K562 (cell line): ENCODE measurements around the gene ANKMY2. TPM values are rescaled to one million over a fixed set of nuclear protein-coding genes. Genes with fewer than 3 reads are reported as not detected.
A peak's percentile ranks its signal among the peaks of the same experiment; 100 is the strongest.

Source experiments
- ATAC-seq: fragments of 200-7000 bp; cut with Tn5 transposase; 3 replicates; pipeline ENCODE4 v1.9.1; 2020; ENCODE audit warnings: moderate library complexity
- BruUV-seq: library from RNA; stranded (reverse); fragments of 400-500 nt; replicated peaks from 2 replicates; lab custom pipeline; 2021; lab: Mats Ljungman, UMichigan
- CTCF ChIA-PET: fragments of 300-600 bp; formaldehyde crosslinking; extraction: SDS; loops from one replicate; lab custom pipeline; 2021; ENCODE audit warnings: low intra/inter-chr PET ratio; lab: Yijun Ruan, JAX
- POLR2A ChIA-PET: fragments of 300-600, 350-650 bp; sonication (Branson Sonifier 250); formaldehyde crosslinking; extraction: SDS; loops from one replicate; lab custom pipeline; 2021; ENCODE audit warnings: antibody characterized with exemption, inconsistent platforms; lab: Yijun Ruan, JAX
- DNase-seq, 4 experiments: peaks; one replicate each; pipeline versions ENCODE4 v3.0.0 to v3.0.0-alpha.2; 2011 to 2018; ENCODE audit warnings: low spot score in 3 of 4, mixed read lengths in 3 of 4; ENCODE audit errors: extremely low read depth in 1 of 4
- FAIRE-seq: peaks from 2 replicates; lab custom pipeline; 2011; peaks lifted over from hg19 to GRCh38; lab: Jason Lieb, UNC
- H2AFZ ChIP-seq: 2 replicates; pipeline ENCODE4 v1.6.0; 2011; ENCODE audit warnings: low read depth, low read length, control low read depth, inconsistent platforms
- H3K27ac ChIP-seq: fragments of 200-600 bp; 3 replicates; pipeline ENCODE4 v1.8.0; 2011; ENCODE audit warnings: low read depth, mild to moderate bottlenecking, control low read depth, inconsistent platforms, low read length, moderate library complexity, mixed read lengths; ENCODE audit errors: extremely low read depth
- H3K27me3 ChIP-seq, 2 experiments: fragments of 300-600 bp in 1 of 2; 2 replicates in 1 of 2; 3 replicates in 1 of 2; pipeline versions ENCODE4 v1.6.0 to v1.8.0; 2011; ENCODE audit warnings: inconsistent platforms in 2 of 2, low read length in 2 of 2, mild to moderate bottlenecking in 1 of 2, mixed read lengths in 1 of 2, moderate library complexity in 1 of 2; ENCODE audit not compliant: control insufficient read depth in 2 of 2, insufficient read depth in 2 of 2
- H3K36me3 ChIP-seq: fragments of 300-600 bp; 3 replicates; pipeline ENCODE4 v1.8.0; 2011; ENCODE audit warnings: mild to moderate bottlenecking, low read length, inconsistent platforms; ENCODE audit not compliant: control insufficient read depth, insufficient read depth
- H3K4me1 ChIP-seq, 2 experiments: fragments of 200-600 bp in 1 of 2; replicated peaks in 1 of 2; 2 replicates in 1 of 2; 3 replicates in 1 of 2; pipeline versions ENCODE4 v1.5.1 to v1.8.0; 2011; ENCODE audit warnings: inconsistent platforms in 2 of 2, low read length in 2 of 2, mild to moderate bottlenecking in 1 of 2, mixed read lengths in 1 of 2, moderate library complexity in 1 of 2; ENCODE audit not compliant: control insufficient read depth in 2 of 2, insufficient read depth in 2 of 2
- H3K4me2 ChIP-seq: 2 replicates; pipeline ENCODE4 v1.6.1; 2011; ENCODE audit warnings: low read length, control low read depth, inconsistent platforms, mixed read lengths; ENCODE audit not compliant: insufficient read depth
- H3K4me3 ChIP-seq: fragments of 200-600 bp; sonication (generic), shearing (Covaris generic); 2 replicates; pipeline ENCODE4 v1.5.1; 2016; ENCODE audit warnings: control low read depth, inconsistent platforms
- H3K79me2 ChIP-seq: fragments of 200-600 bp; 3 replicates; pipeline ENCODE4 v1.8.0; 2011; ENCODE audit warnings: low read length, inconsistent platforms; ENCODE audit not compliant: control insufficient read depth, insufficient read depth
- H3K9ac ChIP-seq, 2 experiments: 2 replicates each; pipeline versions ENCODE4 v1.6.0 to v1.6.1; 2011; ENCODE audit warnings: low read depth in 2 of 2, low read length in 2 of 2, control low read depth in 1 of 2, inconsistent platforms in 1 of 2, mild to moderate bottlenecking in 1 of 2, mixed read lengths in 1 of 2; ENCODE audit not compliant: insufficient read depth in 1 of 2
- H3K9me1 ChIP-seq: one replicate; pipeline ENCODE4 v1.6.0; 2011; ENCODE audit warnings: inconsistent platforms, mild to moderate bottlenecking, low read length, moderate library complexity; ENCODE audit not compliant: control insufficient read depth, insufficient read depth
- H3K9me3 ChIP-seq: replicated peaks from 2 replicates; pipeline ENCODE4 v1.5.1; 2011; ENCODE audit warnings: low read depth, low read length, inconsistent platforms; ENCODE audit not compliant: control insufficient read depth, insufficient read depth
- H4K20me1 ChIP-seq: replicated peaks from 2 replicates; pipeline ENCODE4 v1.6.1; 2011; ENCODE audit warnings: low read length, inconsistent platforms, mixed read lengths; ENCODE audit not compliant: control insufficient read depth, insufficient read depth
- CBX1 ChIP-seq: sonication (generic); IDR thresholded peaks from 2 replicates; pipeline ENCODE4 v1.6.1; 2016; ENCODE audit warnings: antibody characterized with exemption, low read depth, mild to moderate bottlenecking
- GABPA ChIP-seq: fragments of 200-800 bp; sonication (Bioruptor generic); conservative IDR thresholded peaks from 2 replicates; pipeline ENCODE4 v1.6.1; 2016; ENCODE audit warnings: low read depth, missing genetic modification characterization, missing compliant biosample characterization
- HIVEP1 ChIP-seq: fragments of 250-450 bp; sonication (Bioruptor Pico); IDR thresholded peaks from 2 replicates; pipeline ENCODE4 v1.4.0; 2020; ENCODE audit warnings: mild to moderate bottlenecking
- IFI16 ChIP-seq: fragments of 250-450 bp; sonication (Bioruptor Pico); IDR thresholded peaks from 2 replicates; pipeline ENCODE4 v2.1.2; 2022; ENCODE audit warnings: mild to moderate bottlenecking, inconsistent platforms
- PCBP1 ChIP-seq: fragments of 200-400 bp; formaldehyde crosslinking; IDR thresholded peaks from 2 replicates; pipeline ENCODE4 v1.6.1; 2018; ENCODE audit warnings: mild to moderate bottlenecking, low read depth, low read length; ENCODE audit not compliant: poor library complexity, severe bottlenecking
- PPARD ChIP-seq: fragments of 250-450 bp; sonication (Bioruptor Pico); IDR thresholded peaks from 2 replicates; pipeline ENCODE4 v1.8.0; 2022; ENCODE audit warnings: inconsistent platforms, mild to moderate bottlenecking, moderate library complexity
- SRSF3 ChIP-seq: fragments of 200-400 bp; formaldehyde crosslinking; IDR thresholded peaks from 2 replicates; pipeline ENCODE4 v1.6.1; 2016; ENCODE audit warnings: mild to moderate bottlenecking, low read length, moderate library complexity; ENCODE audit not compliant: insufficient read depth
- SRSF9 ChIP-seq: fragments of 200-400 bp; formaldehyde crosslinking; IDR thresholded peaks from 2 replicates; pipeline ENCODE4 v1.6.1; 2017; ENCODE audit warnings: low read depth, low read length, borderline replicate concordance
- WHSC1 ChIP-seq: IDR thresholded peaks from one replicate; pipeline ENCODE4 v1.6.1; 2012; ENCODE audit warnings: low read length, control low read depth, inconsistent platforms
- ZKSCAN1 ChIP-seq: fragments of 150-350 bp; IDR thresholded peaks from 2 replicates; pipeline ENCODE4 v1.6.1; 2016; ENCODE audit warnings: low read depth, low read length
- ZNF212 ChIP-seq: fragments of 450-650 bp; formaldehyde crosslinking; IDR thresholded peaks from 2 replicates; pipeline ENCODE4 v1.4.0; 2020; ENCODE audit warnings: mild to moderate bottlenecking
- ZNF586 ChIP-seq: fragments of 450-650 bp; formaldehyde crosslinking; conservative IDR thresholded peaks from 2 replicates; pipeline ENCODE4 v1.4.0; 2020; ENCODE audit warnings: mild to moderate bottlenecking, moderate library complexity
- ZNF707 ChIP-seq: fragments of 250-450 bp; sonication (Bioruptor Pico); conservative IDR thresholded peaks from 2 replicates; pipeline ENCODE4 v1.8.0; 2022; ENCODE audit warnings: inconsistent platforms, mild to moderate bottlenecking, moderate library complexity
- ZNF79 ChIP-seq: fragments of 250-450 bp; sonication (Bioruptor Pico); IDR thresholded peaks from 2 replicates; pipeline ENCODE4 v1.4.0; 2020; ENCODE audit warnings: low read depth, mild to moderate bottlenecking, moderate library complexity
- WGBS: fragments of 100-300 bp; shearing (Covaris generic); methylation state at CpG from one replicate; pipeline ENCODE4 v1.1.6; 2016; ENCODE audit warnings: low coverage, mixed read lengths; ENCODE audit not compliant: insufficient coverage; ENCODE audit errors: missing lambda C conversion rate; 5-methylcytosine and 5-hydroxymethylcytosine counted together
- in situ Hi-C: fragments of 300-500 bp; cut with MboI; formaldehyde crosslinking; loops from 4 replicates; pipeline ENCODE4 v1.15.0; 2018; ENCODE audit warnings: inconsistent platforms, mixed read lengths
- intact Hi-C: fragments of 100-400 bp; cut with micrococcal nuclease; formaldehyde crosslinking; loops from 2 replicates; pipeline ENCODE4 v1.14.2; 2022
- polyA plus RNA-seq, 8 experiments: library from polyadenylated mRNA; depleted of rRNA in 4 of 8; stranded (reverse) in 5 of 8; unstranded in 3 of 8; fragments of >200 nt; fragmentation: Nextera tagmentation in 2 of 8; fragmentation: Illumina TruSeq in 1 of 8; extraction: Ambion mirVana in 2 of 8; extraction: Trizol in 1 of 8; gene quantifications; 2 replicates each; pipeline versions ENCODE4 v1.2.1 to v1.2.3, GENCODE V29; 2011 to 2014; ENCODE audit warnings: inconsistent platforms in 1 of 8, missing spikeins in 1 of 8
- total RNA-seq, 7 experiments: library from RNA; depleted of rRNA in 6 of 7; stranded (reverse); fragments of >200 nt in 6 of 7; fragmentation: Illumina TruSeq in 2 of 7; extraction: Trizol in 2 of 7; gene quantifications; 2 replicates each; pipeline versions ENCODE4 v1.2.1 to v1.2.3, GENCODE V29; 2011 to 2021; ENCODE audit warnings: low replicate concordance in 1 of 7
- TF ChIP-seq, protein P1 (sequence below): fragments of 250-450 bp; sonication (Bioruptor Pico); IDR thresholded peaks from 2 replicates; pipeline ENCODE4 v1.8.0; 2022; ENCODE audit warnings: moderate library complexity, mild to moderate bottlenecking, inconsistent platforms
- TF ChIP-seq, protein P2 (sequence below): sonication (generic); formaldehyde crosslinking; IDR thresholded peaks from 2 replicates; pipeline ENCODE4 v1.9.0; 2022; ENCODE audit warnings: mild to moderate bottlenecking, missing genetic modification reagents
- TF ChIP-seq, protein P3 (sequence below): fragments of 450-650 bp; formaldehyde crosslinking; conservative IDR thresholded peaks from 2 replicates; pipeline ENCODE4 v1.4.0; 2022; ENCODE audit warnings: mild to moderate bottlenecking, missing genetic modification characterization
- TF ChIP-seq, protein P4 (sequence below): sonication (generic); IDR thresholded peaks from 2 replicates; pipeline ENCODE4 v1.6.1; 2016

Gene ANKMY2
- total and polyA plus RNA-seq, 9 of the 15 experiments (the other 6 are each of a cell fraction or from before 2014, with no cell fraction given) = 38.9 to 71.5 (median 48.8) TPM

DNA sequence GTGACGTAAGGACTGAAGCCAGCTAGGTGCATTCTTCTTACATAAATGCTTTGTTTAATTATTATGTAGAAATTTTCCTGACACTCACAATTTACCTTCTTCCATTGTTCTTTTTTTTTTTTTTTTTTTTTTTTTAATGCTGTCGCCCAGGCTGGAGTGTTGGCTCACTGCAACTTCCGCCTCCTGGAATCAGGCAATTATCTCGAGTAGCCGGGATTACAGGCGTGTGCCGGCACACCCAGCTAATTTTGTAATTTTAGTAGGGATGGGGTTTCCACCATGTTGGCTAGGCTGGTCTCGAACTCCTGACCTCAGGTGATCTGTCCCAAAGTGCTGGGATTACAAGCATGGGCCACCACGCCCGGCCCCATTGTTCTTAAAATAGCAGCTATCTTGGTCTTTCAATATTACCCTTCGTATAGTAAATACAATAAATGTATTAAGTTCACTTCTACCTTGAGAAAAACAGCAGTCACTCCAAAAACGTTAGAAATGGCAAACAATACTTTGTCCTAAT is 32.5 kb upstream of the ANKMY2 start (continued):
- TF ChIP-seq ZNF707 (no peak), PPARD (CRISPR knock-in tag) (no peak), ZNF212 (CRISPR knock-in tag) (no peak), WHSC1 (no peak), IFI16 (CRISPR knock-in tag) (no peak), SRSF9 (no peak), ZKSCAN1 (no peak), ZNF586 (CRISPR knock-in tag) (no peak)

DNA sequence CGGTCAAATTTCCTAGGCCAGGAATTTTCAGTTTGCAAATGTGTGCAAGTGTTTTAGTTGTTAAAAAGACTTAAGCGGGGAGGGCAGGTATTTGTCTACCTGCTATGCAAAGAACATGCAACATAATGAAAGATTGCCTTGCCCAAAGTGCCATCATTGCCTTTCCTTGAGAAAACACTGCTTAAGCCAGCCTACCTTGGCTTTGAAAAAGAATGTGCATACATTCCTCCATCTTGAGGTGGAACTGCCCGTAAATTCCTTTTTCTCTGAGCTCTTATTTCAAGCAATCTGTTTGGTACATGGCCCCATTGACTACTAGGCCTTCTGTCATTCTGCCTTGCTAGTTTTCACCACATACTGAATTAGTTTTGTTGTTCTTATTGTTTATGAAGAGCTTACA is 29.7 kb upstream of the ANKMY2 start:
- WGBS = 94% methylated on average over 3 of the region's 3 CpGs
- in situ Hi-C loops = no loop called here
- no peak overlapping the region for H3K9ac ChIP-seq
- peaks cover 94% of the 10 kb centered on the region for H3K36me3 ChIP-seq
- no peak for DNase-seq
- intact Hi-C loops = no loop called here
- ChIA-PET CTCF (no interaction called here), POLR2A (interaction anchor here (0.5 to 1.4 kb wide), 6 partner anchors 9 to 578 kb away, joined by 3 to 6 read pairs (median 4); no protein-coding TSS in a partner anchor)
- TSS peak; percentile 9 for BruUV-seq
- no peaks in the 10 kb centered on the region for H3K9me1 ChIP-seq
- no peaks in the 10 kb centered on the region for H3K9me3 ChIP-seq
- H3K4me2 ChIP-seq = no peak overlapping the region
- H2AFZ ChIP-seq = no peak overlapping the region
- peaks cover 56% of the 10 kb centered on the region for H3K79me2 ChIP-seq
- no peak for FAIRE-seq
- no peaks in the 10 kb centered on the region for H3K4me1 ChIP-seq
- no peaks in the 10 kb centered on the region for H3K27me3 ChIP-seq
- H4K20me1 ChIP-seq = no peaks in the 10 kb centered on the region
- no peak overlapping the region for H3K27ac ChIP-seq
- H3K4me3 ChIP-seq = no peak overlapping the region
- no peak for ATAC-seq
- no peak for TF ChIP-seq SRSF3
- TF ChIP-seq, protein P1, sequence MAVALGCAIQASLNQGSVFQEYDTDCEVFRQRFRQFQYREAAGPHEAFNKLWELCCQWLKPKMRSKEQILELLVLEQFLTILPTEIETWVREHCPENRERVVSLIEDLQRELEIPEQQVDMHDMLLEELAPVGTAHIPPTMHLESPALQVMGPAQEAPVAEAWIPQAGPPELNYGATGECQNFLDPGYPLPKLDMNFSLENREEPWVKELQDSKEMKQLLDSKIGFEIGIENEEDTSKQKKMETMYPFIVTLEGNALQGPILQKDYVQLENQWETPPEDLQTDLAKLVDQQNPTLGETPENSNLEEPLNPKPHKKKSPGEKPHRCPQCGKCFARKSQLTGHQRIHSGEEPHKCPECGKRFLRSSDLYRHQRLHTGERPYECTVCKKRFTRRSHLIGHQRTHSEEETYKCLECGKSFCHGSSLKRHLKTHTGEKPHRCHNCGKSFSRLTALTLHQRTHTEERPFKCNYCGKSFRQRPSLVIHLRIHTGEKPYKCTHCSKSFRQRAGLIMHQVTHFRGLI (CRISPR knock-in tag) = no peak
- TF ChIP-seq GABPA (tag) = no peak
- TF ChIP-seq ZNF79 = no peak
- TF ChIP-seq, protein P2, sequence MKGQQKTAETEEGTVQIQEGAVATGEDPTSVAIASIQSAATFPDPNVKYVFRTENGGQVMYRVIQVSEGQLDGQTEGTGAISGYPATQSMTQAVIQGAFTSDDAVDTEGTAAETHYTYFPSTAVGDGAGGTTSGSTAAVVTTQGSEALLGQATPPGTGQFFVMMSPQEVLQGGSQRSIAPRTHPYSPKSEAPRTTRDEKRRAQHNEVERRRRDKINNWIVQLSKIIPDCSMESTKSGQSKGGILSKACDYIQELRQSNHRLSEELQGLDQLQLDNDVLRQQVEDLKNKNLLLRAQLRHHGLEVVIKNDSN (CRISPR knock-in tag) = no peak
- no peak for TF ChIP-seq PCBP1
- TF ChIP-seq HIVEP1 (CRISPR knock-in tag) = no peak
- no peak for TF ChIP-seq CBX1
- TF ChIP-seq, protein P3, sequence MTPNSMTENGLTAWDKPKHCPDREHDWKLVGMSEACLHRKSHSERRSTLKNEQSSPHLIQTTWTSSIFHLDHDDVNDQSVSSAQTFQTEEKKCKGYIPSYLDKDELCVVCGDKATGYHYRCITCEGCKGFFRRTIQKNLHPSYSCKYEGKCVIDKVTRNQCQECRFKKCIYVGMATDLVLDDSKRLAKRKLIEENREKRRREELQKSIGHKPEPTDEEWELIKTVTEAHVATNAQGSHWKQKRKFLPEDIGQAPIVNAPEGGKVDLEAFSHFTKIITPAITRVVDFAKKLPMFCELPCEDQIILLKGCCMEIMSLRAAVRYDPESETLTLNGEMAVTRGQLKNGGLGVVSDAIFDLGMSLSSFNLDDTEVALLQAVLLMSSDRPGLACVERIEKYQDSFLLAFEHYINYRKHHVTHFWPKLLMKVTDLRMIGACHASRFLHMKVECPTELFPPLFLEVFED (CRISPR knock-in tag) = no peak
- TF ChIP-seq, protein P4, sequence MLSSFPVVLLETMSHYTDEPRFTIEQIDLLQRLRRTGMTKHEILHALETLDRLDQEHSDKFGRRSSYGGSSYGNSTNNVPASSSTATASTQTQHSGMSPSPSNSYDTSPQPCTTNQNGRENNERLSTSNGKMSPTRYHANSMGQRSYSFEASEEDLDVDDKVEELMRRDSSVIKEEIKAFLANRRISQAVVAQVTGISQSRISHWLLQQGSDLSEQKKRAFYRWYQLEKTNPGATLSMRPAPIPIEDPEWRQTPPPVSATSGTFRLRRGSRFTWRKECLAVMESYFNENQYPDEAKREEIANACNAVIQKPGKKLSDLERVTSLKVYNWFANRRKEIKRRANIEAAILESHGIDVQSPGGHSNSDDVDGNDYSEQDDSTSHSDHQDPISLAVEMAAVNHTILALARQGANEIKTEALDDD = no peak
